ENCODE data around the gene ERAS. TPM values are rescaled to one million over a fixed set of nuclear protein-coding genes. Genes with fewer than 3 reads are reported as not detected.
"Not testable (repeated sequence)": the region's sequence is repeated elsewhere in the genome, so short reads cannot be mapped to it uniquely, and the experiment has no call there.

Gene ERAS
- total RNA-seq, 2 donors from 2014 or later, result not detected

DNA sequence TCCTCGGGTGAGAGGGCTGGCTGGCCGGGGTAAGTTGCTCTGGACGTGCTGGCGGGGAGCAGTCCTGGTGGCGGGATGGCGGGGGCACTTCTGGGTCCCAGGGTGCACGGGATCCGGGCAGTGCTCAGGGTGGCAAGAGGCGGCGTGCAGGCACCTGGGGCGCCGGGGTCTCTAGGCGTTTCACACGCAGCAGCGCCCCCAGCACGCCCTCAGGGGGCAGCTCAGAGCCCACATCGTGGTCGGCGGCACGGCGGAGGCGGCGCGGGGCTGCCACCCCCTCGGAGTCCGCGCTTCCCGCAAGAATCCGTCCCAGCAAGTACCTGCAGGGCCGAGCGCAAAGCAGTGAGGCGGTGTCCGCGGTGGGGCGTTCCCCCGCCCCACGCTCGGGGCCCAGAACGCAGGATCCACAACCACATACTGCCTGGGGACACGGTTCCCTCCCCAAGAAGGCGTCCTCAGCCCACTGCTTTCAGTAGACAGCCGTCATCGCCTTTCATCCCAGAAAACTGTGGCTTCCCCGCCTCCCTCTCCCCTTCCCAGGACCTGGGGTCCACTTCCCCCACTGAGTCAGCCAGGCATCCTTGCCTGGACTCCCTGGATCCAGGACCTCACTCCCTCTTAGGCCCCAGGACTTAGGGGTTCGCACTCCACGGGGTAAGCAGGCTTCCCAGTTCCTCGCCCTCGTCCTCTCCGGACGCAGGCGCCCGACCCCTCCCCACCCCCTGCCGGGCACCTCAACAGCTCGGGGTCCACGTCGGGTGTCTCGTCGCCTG lies 5.0 kb downstream of the ERAS start:
- H3K36me3 Mint-ChIP-seq, result no peaks in the 10 kb centered on the region
- peaks cover 8 to 14% of the 10 kb centered on the region in 2 donors for H3K4me1 Mint-ChIP-seq (ENCODE audit: low read depth in 2 of 2)
- H3K27ac Mint-ChIP-seq, result no peak overlapping the region
- peaks cover 38 to 40% of the 10 kb centered on the region in 2 donors for H3K27me3 Mint-ChIP-seq
- H3K9me3 Mint-ChIP-seq, result no peaks in the 10 kb centered on the region
- no peak overlapping the region for H3K4me3 Mint-ChIP-seq
- peak; percentile 53 for DNase-seq (ENCODE audit: low spot score)
- no peak for ATAC-seq

DNA sequence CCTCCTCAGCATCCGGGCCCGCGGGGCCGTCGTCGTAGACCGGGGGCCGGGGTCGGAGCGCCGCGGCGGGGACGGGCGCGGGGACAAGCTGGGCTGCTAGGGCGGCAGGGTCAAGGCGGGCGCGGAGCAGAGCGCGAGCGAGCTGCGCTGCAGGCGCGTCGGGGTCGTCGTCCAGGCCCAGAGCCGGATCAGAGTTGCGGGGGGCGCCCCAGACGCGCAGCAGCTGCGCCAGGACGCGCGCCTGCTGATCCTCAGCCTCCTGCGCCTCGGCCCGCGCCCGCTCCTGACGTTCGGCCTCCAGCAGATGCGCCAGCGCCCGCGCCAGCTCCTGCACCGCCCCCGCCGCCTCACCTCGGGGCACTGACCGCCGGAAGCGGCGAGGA lies 5.6 kb downstream of the ERAS start:
- Mint-ChIP-seq H3K27ac (no peak overlapping the region), H3K36me3 (no peaks in the 10 kb centered on the region), H3K4me1 (ENCODE audit: low read depth in 2 of 2) (peaks cover 8 to 15% of the 10 kb centered on the region in 2 donors), H3K9me3 (no peaks in the 10 kb centered on the region), H3K27me3 (peaks cover 42 to 43% of the 10 kb centered on the region in 2 donors), H3K4me3 (no peak overlapping the region)
- ATAC-seq (no peak), DNase-seq (ENCODE audit: low spot score) (peak; percentile 58)

DNA sequence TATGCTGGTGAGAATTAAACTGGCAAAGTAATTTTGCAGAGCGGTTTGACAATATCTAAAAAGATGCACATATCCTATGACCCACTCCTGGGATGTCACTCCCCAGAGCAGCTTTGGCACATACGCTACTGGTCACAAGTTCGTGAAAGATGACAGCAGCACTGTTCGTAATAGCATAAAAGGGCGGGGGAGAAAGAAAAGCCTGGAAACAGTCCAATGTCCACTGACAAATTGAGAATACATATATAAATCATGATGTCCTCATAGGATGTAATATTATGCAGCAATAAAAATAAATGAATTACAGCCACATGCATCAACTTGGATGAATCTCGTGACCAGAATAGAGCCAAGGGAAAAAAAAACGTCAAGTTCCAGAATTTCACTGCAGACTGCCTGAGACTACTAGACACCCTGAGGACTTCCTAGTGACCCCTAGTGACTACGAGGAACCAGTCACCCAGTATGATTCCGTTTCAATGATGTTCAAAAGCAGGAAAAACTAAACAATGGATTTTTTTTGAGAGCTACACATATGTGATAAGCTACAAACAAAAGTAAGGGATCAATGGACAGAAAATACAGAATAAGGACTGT lies 7.3 kb downstream of the ERAS start:
- no peaks in the 10 kb centered on the region for H3K36me3 Mint-ChIP-seq
- peaks cover 34 to 43% of the 10 kb centered on the region in 2 donors for H3K27me3 Mint-ChIP-seq
- no peaks in the 10 kb centered on the region for H3K9me3 Mint-ChIP-seq
- no peak overlapping the region for H3K27ac Mint-ChIP-seq
- ATAC-seq (no peak), DNase-seq (ENCODE audit: low spot score) (no peak)
- H3K4me1 Mint-ChIP-seq (ENCODE audit: low read depth in 2 of 2), result peaks cover 8 to 10% of the 10 kb centered on the region in 2 donors
- H3K4me3 Mint-ChIP-seq, result no peak overlapping the region

DNA sequence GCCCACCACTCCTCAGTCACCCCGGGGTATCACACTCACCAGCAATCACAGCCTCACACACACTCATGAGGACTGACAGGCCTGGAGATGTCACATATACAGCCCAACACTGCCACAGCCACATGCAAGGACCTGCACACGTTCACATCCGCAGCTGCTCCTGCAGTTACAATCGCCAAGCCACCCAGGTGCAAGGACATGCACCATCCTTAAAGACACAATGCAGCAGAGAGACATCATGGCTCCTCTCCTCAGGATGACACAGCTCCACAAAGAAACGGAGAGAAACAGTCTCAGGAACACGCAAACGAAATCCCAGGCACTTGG lies 8.0 kb downstream of the ERAS start:
- Mint-ChIP-seq H3K9me3 (no peaks in the 10 kb centered on the region), H3K27ac (no peak overlapping the region), H3K4me3 (peak overlapping the region; percentile 75), H3K27me3 (peaks cover 31 to 43% of the 10 kb centered on the region in 2 donors), H3K36me3 (no peaks in the 10 kb centered on the region), H3K4me1 (ENCODE audit: low read depth in 2 of 2) (peaks cover 8 to 10% of the 10 kb centered on the region in 2 donors)
- ATAC-seq (no peak), DNase-seq (ENCODE audit: low spot score) (peak; percentile 15)

DNA sequence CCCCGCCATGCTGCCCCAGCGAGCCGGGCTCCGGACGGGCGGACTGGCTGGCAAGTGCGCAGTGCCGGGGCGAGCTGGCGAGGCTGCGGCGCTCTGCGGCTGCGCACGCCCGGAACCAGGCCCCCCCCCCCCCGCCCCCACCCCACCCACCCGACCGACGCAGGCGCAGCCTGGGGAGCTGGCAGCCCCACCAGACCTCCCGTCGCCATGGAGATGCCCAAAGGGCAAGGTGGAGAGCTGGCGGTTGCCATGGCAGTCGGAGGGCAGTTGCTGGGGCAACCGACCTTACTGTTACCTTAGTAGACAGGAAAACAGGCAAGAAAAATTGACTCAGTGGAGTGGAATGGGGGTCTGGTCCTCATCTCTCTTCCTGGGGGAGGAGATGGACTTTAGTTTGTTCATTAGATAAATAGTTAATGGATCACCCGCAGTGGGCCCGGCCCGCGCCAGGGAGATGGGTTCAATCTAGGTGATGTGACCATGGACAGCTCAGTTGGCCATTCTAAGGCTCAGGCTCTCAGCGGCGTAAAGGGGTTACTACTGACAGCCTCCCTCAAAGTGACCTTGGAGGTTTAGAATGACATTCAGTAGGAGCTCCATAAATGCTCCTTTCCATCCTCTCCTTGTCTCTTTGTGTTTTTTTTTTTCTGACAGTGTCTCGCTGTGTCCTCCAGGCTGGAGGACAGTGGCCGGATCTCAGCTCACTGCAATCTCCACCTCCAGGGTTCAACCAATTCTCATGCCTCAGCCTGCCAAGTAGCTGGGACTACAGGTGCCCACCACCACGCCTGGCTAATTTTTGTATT lies 9.4 kb downstream of the ERAS start, which contains the start of gene PCSK1N:
Gene PCSK1N (minus strand): TSS at position 87 of the 806 bp plus-strand sequence. CDS start 78 bp downstream, at position 9.
- no peak for ATAC-seq
- peak within 1 kb of the TSS; percentile 75 for H3K4me3 Mint-ChIP-seq
- no peaks in the 10 kb centered on the region for H3K36me3 Mint-ChIP-seq
- peaks cover 8 to 10% of the 10 kb centered on the region in 2 donors for H3K4me1 Mint-ChIP-seq (ENCODE audit: low read depth in 2 of 2)
- H3K27ac Mint-ChIP-seq, result no peak within 1 kb of the TSS
- peaks cover 31 to 38% of the 10 kb centered on the region in 2 donors for H3K27me3 Mint-ChIP-seq
- H3K9me3 Mint-ChIP-seq, result no peaks in the 10 kb centered on the region
- DNase-seq (ENCODE audit: low spot score), result no peak

DNA sequence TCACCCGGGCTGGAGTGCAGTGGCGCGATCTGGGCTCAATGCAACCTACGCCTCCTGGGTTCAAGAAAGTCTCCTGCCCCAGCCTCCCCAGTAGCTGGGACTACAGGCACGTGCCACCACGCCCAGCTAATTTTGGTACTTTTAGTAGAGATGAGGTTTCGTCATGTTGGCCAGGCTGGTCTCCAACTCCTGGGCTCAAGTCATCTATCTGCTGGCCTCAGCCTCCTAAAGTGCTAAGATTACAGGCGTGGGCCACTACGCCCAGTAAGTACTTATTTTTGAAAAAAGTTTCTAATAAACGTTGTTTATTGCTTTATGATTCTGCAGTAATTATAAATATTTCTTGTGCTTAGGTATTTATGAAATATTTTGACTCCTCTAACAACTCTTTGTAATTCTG lies 13.4 kb downstream of the ERAS start:
- Mint-ChIP-seq H3K27ac (no peak overlapping the region), H3K27me3 (peaks cover 18 to 20% of the 10 kb centered on the region in 2 donors), H3K9me3 (no peaks in the 10 kb centered on the region), H3K4me1 (ENCODE audit: low read depth in 2 of 2) (peaks cover 2 to 5% of the 10 kb centered on the region in 2 donors), H3K4me3 (no peak overlapping the region), H3K36me3 (no peaks in the 10 kb centered on the region)
- ATAC-seq (no peak), DNase-seq (ENCODE audit: low spot score) (no peak)

DNA sequence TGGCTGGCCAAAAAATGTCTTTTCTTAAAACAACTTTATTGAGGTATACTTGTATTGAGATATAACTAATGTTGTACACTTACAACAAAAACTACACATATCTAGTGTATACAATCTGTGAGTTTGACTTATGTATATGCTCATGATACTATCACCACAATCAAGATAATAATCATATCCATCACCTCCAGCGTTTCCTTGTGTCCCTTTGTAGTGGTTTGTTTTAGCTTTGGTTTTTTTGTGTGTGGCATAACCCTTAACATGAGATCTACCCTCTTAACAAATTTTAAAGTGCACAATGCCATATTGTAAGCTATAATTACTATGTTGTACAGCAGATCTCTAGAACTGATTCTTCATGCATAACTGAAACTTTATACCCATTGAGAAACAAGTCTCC lies 22.5 kb downstream of the ERAS start:
- Mint-ChIP-seq H3K4me1 (ENCODE audit: low read depth in 2 of 2) (no peaks in the 10 kb centered on the region), H3K27ac (no peak overlapping the region), H3K36me3 (no peaks in the 10 kb centered on the region), H3K9me3 (no peaks in the 10 kb centered on the region), H3K27me3 (peaks cover 3 to 14% of the 10 kb centered on the region in 2 donors), H3K4me3 (no peak overlapping the region)
- DNase-seq (ENCODE audit: low spot score) (no peak), ATAC-seq (no peak)

DNA sequence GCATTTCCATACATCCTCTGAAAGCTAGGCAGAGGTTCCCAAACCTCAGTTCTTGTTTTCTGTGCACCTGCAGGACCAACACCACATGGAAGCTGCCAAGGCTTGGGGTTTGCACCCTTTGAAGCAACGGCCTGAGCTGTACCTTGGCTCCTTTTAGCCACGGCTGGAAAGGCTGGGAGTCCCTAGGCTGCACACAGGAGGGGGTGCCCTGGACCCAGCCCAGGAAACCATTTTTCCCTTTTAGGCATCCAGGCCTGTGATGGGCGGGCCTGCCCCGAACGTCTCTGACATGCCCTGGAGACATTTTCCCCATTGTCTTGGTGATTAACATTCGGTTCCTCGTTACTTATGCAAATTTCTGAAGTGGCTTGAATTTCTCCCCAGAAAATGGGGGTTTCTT lies 26.5 kb downstream of the ERAS start:
- H3K4me1 Mint-ChIP-seq (ENCODE audit: low read depth in 2 of 2), result no peaks in the 10 kb centered on the region
- peaks cover 11 to 33% of the 10 kb centered on the region in 2 donors for H3K27me3 Mint-ChIP-seq
- H3K36me3 Mint-ChIP-seq, result no peaks in the 10 kb centered on the region
- DNase-seq (ENCODE audit: low spot score) (no peak), ATAC-seq (no peak)
- no peak overlapping the region for H3K27ac Mint-ChIP-seq
- H3K9me3 Mint-ChIP-seq, result no peaks in the 10 kb centered on the region
- H3K4me3 Mint-ChIP-seq, result no peak overlapping the region

DNA sequence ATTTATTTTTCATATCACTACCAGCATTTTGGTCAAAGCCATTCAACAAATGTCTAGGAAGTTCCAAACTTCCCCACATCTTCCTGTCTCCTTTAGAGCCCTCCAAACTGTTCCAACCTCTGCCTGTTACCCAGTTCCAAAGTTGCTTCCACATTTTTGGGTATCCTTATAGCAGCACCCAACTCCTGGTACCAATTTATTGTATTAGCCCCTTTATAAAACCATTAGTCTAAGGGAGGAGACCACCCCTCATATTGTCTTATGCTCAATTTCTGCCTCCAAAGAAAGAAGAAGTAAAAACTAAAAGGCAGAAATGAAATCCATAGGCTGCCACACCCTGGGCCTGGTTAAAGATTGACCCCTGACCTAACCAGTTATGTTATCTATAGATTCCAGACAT lies 27.2 kb downstream of the ERAS start:
- DNase-seq (ENCODE audit: low spot score); ATAC-seq; H3K4me1 Mint-ChIP-seq (ENCODE audit: low read depth in 2 of 2); H3K4me3 Mint-ChIP-seq; H3K36me3 Mint-ChIP-seq; H3K9me3 Mint-ChIP-seq; H3K27ac Mint-ChIP-seq: not testable (repeated sequence)
- peaks cover 11 to 33% of the 10 kb centered on the region in 2 donors for H3K27me3 Mint-ChIP-seq

DNA sequence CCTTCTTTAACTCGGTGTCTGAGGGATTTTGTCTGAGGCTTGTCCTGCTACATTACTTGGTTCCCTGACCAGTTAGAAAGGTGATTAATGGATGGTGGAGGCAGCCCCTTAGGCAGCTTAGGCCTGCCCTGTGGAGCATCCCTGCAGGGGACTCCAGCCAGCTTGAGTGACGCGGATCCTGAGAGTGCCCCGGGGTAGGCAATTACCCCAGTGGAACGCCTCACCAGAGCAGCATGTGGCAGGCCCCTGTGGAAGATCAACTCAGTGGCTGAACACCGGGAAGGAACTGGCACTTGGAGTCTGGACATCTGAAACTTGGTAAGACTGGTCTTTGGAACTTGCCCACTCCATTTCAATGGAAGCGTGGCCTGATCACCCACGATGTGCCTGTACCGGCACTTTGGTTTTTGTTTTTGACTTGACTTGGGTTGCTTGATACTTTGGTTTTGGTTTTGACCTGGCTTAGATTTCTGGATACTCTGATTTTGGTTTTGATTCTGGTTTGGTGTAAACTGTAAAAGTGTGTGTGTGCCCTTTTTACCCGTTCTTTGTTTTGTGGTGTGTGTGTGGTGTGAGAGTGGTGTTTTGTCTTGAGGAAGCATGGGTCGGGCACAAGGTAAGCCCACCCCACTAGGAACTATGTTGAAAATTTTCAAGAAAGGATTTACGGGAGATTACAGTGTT lies 27.9 kb downstream of the ERAS start:
- DNase-seq (ENCODE audit: low spot score); H3K9me3 Mint-ChIP-seq; H3K27ac Mint-ChIP-seq; H3K4me1 Mint-ChIP-seq (ENCODE audit: low read depth in 2 of 2); H3K4me3 Mint-ChIP-seq; H3K36me3 Mint-ChIP-seq; ATAC-seq: not testable (repeated sequence)
- peaks cover 11 to 28% of the 10 kb centered on the region in 2 donors for H3K27me3 Mint-ChIP-seq

DNA sequence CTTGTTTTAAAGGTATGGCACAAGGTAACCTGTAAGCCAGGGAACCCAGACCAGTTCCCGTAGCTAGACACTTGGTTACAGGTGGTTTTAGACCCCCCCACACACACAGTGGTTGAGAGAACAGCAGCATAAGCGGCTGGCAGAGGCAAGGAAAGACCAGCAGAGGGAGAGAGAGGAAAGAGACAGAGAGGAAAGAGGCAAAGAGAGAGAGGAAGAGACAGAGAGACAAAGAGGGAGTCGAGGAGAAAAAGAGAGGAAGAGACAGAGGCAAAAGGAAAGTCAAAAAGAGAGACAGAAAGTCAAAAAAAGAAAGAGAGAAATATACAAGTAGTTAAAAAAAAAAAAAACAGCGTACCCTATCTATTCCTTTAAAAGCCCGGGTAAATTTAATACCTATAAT lies 28.6 kb downstream of the ERAS start:
- no peak for DNase-seq (ENCODE audit: low spot score)
- Mint-ChIP-seq H3K4me1 (ENCODE audit: low read depth in 2 of 2) (no peaks in the 10 kb centered on the region), H3K9me3 (no peaks in the 10 kb centered on the region), H3K4me3 (no peak overlapping the region), H3K27ac (no peak overlapping the region), H3K27me3 (peaks cover 11 to 24% of the 10 kb centered on the region in 2 donors), H3K36me3 (no peaks in the 10 kb centered on the region)
- ATAC-seq, result no peak

DNA sequence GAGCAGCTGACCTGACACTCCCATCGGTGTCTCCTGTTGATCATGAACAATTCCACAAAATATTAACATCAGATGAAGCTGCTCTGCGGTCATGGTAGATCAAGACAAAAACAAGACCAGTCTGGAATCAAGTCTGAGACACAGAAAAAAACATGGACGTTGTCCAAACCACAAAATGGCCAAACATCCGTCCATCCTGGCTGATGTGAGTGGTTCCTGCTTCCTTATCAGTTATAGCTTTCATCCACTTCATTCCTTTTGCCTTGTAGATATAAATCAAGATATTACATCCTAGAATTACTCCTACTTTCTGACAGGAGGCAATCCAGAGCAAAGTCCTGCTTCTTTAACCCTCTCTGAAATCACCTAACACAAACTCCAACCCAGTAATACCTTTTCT lies 37.9 kb downstream of the ERAS start:
- no peak overlapping the region for H3K27ac Mint-ChIP-seq

DNA sequence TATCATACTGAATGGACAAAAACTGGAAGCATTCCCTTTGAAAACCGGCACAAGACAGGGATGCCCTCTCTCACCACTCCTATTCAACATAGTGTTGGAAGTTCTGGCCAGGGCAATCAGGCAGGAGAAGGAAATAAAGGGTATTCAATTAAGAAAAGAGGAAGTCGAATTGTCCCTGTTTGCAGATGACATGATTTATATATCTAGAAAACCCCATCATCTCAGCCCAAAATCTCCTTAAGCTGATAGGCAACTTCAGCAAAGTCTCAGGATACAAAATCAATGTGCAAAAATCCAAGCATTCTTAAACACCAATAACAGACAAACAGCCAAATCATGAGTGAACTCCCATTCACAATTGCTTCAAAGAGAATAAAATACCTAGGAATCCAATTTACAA lies 45.7 kb downstream of the ERAS start:
- peaks cover 6 to 29% of the 10 kb centered on the region in 2 donors for H3K27me3 Mint-ChIP-seq
- H3K9me3 Mint-ChIP-seq; H3K4me1 Mint-ChIP-seq (ENCODE audit: low read depth in 2 of 2); H3K4me3 Mint-ChIP-seq; H3K36me3 Mint-ChIP-seq; ATAC-seq; H3K27ac Mint-ChIP-seq; DNase-seq (ENCODE audit: low spot score): not testable (repeated sequence)

More for the DNA sequence above, 37.9 kb downstream of the ERAS start:
- H3K9me3 Mint-ChIP-seq, result no peaks in the 10 kb centered on the region
- H3K4me1 Mint-ChIP-seq (ENCODE audit: low read depth in 2 of 2), result no peaks in the 10 kb centered on the region
- ATAC-seq (no peak), DNase-seq (ENCODE audit: low spot score) (no peak)
- H3K36me3 Mint-ChIP-seq, result no peaks in the 10 kb centered on the region
- H3K4me3 Mint-ChIP-seq, result no peak overlapping the region
- peaks cover 0 to 18% of the 10 kb centered on the region in 2 donors for H3K27me3 Mint-ChIP-seq
